GM23338 (cell line): ENCODE measurements around the gene PRR36.

Experiments used
- CREB1 ChIP-seq: fragments of 250-450 bp; sonication (Bioruptor Pico); IDR thresholded peaks from 2 replicates; pipeline ENCODE4 v1.5.0; 2020; ENCODE audit warnings: low read depth, mild to moderate bottlenecking, moderate library complexity
- CTCF ChIP-seq, 2 experiments: fragments of 200-600 bp in 1 of 2; sonication (generic) in 1 of 2; conservative IDR thresholded peaks; 2 replicates each; pipeline versions ENCODE4 v1.5.1 to v1.6.1; 2016 to 2017; ENCODE audit warnings: antibody characterized with exemption in 2 of 2, low read depth in 2 of 2, mild to moderate bottlenecking in 2 of 2, moderate library complexity in 1 of 2
- ETS1 ChIP-seq: IDR thresholded peaks from 2 replicates; pipeline ENCODE4 v1.6.1; 2016; ENCODE audit warnings: antibody characterized with exemption
- EZH2 ChIP-seq: fragments of 200-600 bp; sonication (generic); IDR thresholded peaks from one replicate; pipeline ENCODE4 v1.8.0; 2017; ENCODE audit warnings: antibody characterized with exemption, mild to moderate bottlenecking, low read depth; ENCODE audit not compliant: unreplicated experiment
- NANOG ChIP-seq: IDR thresholded peaks from 2 replicates; pipeline ENCODE4 v1.6.1; 2016; ENCODE audit warnings: antibody characterized with exemption, borderline replicate concordance
- POLR2AphosphoS5 ChIP-seq: IDR thresholded peaks from 2 replicates; pipeline ENCODE4 v1.6.1; 2016; ENCODE audit warnings: antibody characterized with exemption, low read depth
- REST ChIP-seq: IDR thresholded peaks from one replicate; pipeline ENCODE4 v1.6.1; 2018; ENCODE audit warnings: antibody characterized with exemption; ENCODE audit not compliant: unreplicated experiment
- ZNF114 ChIP-seq: fragments of 250-450 bp; sonication (Bioruptor Pico); IDR thresholded peaks from 2 replicates; pipeline ENCODE4 v1.5.0; 2020; ENCODE audit warnings: mild to moderate bottlenecking, moderate library complexity

- peak; percentile 67 for TF ChIP-seq POLR2AphosphoS5
- no peak for TF ChIP-seq CREB1
- TF ChIP-seq CTCF (conservative IDR thresholded peaks at IDR 0.05; ENCODE audit: low read depth in 2 of 2), result no peak
- TF ChIP-seq EZH2, result no peak
- no peak for TF ChIP-seq ZNF114 (CRISPR knock-in tag)
- no peak for TF ChIP-seq ETS1
- no peak for TF ChIP-seq REST
- no peak for TF ChIP-seq NANOG
Observed at GRCh38 chr19:7888145-7888825, 14.1 kb upstream of the PRR36 start, which contains the start of gene LRRC8E.
